Psoas muscle (tissue), 8 donors: ENCODE results near the gene KCND3. TPM values are rescaled to one million over a fixed set of nuclear protein-coding genes. Genes with fewer than 3 reads are reported as not detected.

ENCODE experiments used
- ATAC-seq, 4 donors: fragments of 200-7000 bp; cut with Tn5 transposase; one replicate each; pipeline ENCODE4 v1.9.1; 2020; ENCODE audit warnings: moderate library complexity in 3 of 4, mild to moderate bottlenecking in 2 of 4
- DNase-seq, 2 donors: peaks; one replicate each; pipeline ENCODE4 v3.0.0-alpha.2; 2020
- H3K27ac ChIP-seq: fragments of 200-600 bp; one replicate; pipeline ENCODE4 v1.8.0; 2022
- H3K27me3 ChIP-seq, 3 donors: fragments of 200-600 bp in 1 of 3; one replicate each; pipeline versions ENCODE4 v1.6.1 to v1.8.0; 2013 to 2022; ENCODE audit warnings: low read length in 2 of 3, mild to moderate bottlenecking in 2 of 3, moderate library complexity in 1 of 3; ENCODE audit not compliant: insufficient read depth in 3 of 3
- H3K36me3 ChIP-seq, 2 donors: fragments of 200-600 bp in 1 of 2; one replicate each; pipeline versions ENCODE4 v1.6.1 to v1.8.0; 2013 to 2022; ENCODE audit warnings: low read depth in 1 of 2, mild to moderate bottlenecking in 1 of 2, moderate library complexity in 1 of 2; ENCODE audit not compliant: insufficient read depth in 1 of 2
- H3K4me1 ChIP-seq: fragments of 200-600 bp; one replicate; pipeline ENCODE4 v1.8.0; 2022
- H3K4me3 ChIP-seq: fragments of 200-600 bp; one replicate; pipeline ENCODE4 v1.8.0; 2022; ENCODE audit warnings: mild to moderate bottlenecking
- H3K9me3 ChIP-seq: fragments of 200-600 bp; one replicate; pipeline ENCODE4 v1.8.0; 2022
- WGBS, 3 donors: extraction: QIAGEN DNeasy Blood & Tissue Kit; methylation state at CpG; one replicate each; pipeline versions ENCODE4 v1.1.6 to v1.1.7; 2013; 5-methylcytosine and 5-hydroxymethylcytosine counted together
- intact Hi-C, 2 donors: fragments of 100-400 bp; cut with DNase I; formaldehyde crosslinking; loops; one replicate each; pipeline versions ENCODE4 v1.11.0 to v1.14.2; 2022
- polyA plus RNA-seq, 3 donors: library from polyadenylated mRNA; stranded (reverse); fragments of 200-250 nt; gene quantifications; one replicate each; pipeline ENCODE4 v1.2.3, GENCODE V29; 2013
- total RNA-seq, 4 donors: library from RNA; stranded (reverse); fragmentation: NEBNext Ultra II Directional in 2 of 4; extraction: Animal tissue kit (Norgen Biotek cat#: 25700) in 2 of 4; gene quantifications; one replicate each; pipeline versions ENCODE4 v1.2.1 to v1.2.4, GENCODE V29; 2021 to 2023
- TF ChIP-seq, protein P1 (sequence below): fragments of 200-600 bp; IDR thresholded peaks from one replicate; pipeline ENCODE4 v1.8.0; 2022; ENCODE audit warnings: antibody characterized with exemption
- donor health status: healthy with polysubstance abuse.
- donor health status: DM: no; HTN: no; CAD: no; lungs with moderate emphysema.
- donor health status: Bipolar disorder and iron deficiency.
- donor health status: healthy.
- donor health status: DM: yes; HTN: yes; CAD: no.
- donor health status: DM: no; HTN: no; CAD: no.
- donor health status: DM: no; HTN: no; CAD: no.
- donor health status: DM: yes; HTN: yes; CAD: no.

The KCND3 gene
- total and polyA plus RNA-seq, 7 donors = 0.53 to 4.1 (median 1.3) TPM

DNA sequence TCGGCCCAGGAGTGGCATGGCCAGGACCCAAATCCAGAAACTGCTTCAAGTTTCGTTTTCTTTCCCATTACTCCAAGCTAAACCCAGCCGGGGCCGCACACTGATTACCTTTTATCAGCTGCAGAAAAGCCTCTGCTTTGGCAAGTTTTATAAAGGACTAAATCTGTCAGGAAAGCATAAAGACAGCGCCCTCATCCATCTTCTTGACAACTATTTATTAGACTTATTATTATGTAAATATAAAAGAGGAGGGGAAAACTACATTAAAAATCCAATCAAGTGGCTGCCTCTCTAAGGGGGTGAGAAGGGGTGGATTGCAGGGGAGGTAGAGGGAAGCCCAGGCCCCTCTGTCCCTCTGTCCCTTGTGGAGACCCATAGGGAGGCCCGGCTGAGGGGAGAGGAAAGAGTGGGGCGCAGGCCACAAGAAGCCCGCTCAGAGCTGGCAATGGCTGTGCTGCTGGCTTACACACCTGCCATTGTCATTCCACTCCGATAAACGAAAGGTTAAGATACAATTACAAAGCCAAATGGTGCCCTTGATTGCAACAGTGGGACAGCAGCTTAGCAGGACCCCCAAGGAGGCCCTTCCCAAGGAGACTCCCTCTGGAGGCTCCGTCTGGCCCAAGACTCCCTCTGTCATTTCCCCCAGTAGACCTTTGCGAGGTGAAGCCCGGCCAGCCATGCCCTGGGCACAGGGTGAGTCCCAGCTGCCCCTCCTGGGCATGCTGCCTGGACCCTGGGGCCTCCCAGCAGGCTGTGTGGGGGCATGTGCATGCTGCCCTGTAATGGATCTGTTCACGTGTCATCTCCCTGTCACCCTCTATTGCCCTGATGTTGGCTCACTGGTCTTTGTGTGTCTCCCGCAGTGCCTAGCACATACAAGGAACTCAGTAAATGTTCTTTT, 45.4 kb downstream of the KCND3 start:
- peak overlapping the region; percentile 85 for H3K27ac ChIP-seq

DNA sequence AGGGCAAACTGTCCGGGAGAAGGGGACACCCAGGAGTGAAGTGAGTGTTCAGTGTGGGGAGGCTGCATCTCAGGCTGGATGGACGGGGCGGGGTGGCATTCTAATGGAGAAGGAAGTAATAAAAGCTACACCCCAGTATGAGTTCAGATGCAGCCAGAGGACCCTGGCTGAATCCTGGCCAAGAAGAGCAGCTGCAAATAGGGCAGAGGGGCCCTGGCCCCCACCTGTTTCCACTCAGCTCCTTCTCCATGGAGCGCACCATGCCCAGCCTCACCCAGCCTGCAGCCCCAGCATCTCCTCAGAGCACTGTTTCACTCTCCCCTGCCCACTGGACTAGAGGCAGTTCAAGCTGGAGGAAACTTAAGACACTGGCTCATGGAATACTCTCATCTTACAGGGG, 46.4 kb downstream of the KCND3 start:
- Histone ChIP-seq H3K9me3 (no peaks in the 10 kb centered on the region), H3K27me3 (no peaks in the 10 kb centered on the region), H3K36me3 (no peaks in the 10 kb centered on the region), H3K4me3 (no peak overlapping the region), H3K27ac (no peak overlapping the region), H3K4me1 (peaks cover 22% of the 10 kb centered on the region)
- DNase-seq = no peak
- intact Hi-C loops = no loop called here
- no peak for ATAC-seq
- 70 to 83% (median 81%) methylated on average over 4 of the region's 4 CpGs for WGBS, 3 donors
- TF ChIP-seq, protein P1, sequence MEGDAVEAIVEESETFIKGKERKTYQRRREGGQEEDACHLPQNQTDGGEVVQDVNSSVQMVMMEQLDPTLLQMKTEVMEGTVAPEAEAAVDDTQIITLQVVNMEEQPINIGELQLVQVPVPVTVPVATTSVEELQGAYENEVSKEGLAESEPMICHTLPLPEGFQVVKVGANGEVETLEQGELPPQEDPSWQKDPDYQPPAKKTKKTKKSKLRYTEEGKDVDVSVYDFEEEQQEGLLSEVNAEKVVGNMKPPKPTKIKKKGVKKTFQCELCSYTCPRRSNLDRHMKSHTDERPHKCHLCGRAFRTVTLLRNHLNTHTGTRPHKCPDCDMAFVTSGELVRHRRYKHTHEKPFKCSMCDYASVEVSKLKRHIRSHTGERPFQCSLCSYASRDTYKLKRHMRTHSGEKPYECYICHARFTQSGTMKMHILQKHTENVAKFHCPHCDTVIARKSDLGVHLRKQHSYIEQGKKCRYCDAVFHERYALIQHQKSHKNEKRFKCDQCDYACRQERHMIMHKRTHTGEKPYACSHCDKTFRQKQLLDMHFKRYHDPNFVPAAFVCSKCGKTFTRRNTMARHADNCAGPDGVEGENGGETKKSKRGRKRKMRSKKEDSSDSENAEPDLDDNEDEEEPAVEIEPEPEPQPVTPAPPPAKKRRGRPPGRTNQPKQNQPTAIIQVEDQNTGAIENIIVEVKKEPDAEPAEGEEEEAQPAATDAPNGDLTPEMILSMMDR = no peak

More for the DNA sequence above, 45.4 kb downstream of the KCND3 start:
- H3K4me1 ChIP-seq = peaks cover 32% of the 10 kb centered on the region
- DNase-seq (peak; percentile 30 to 78), ATAC-seq (peak; percentile 77 to 82 (median 82))
- 37 to 57% (median 49%) methylated on average over 15 of the region's 15 CpGs for WGBS, 3 donors
- H3K27me3 ChIP-seq = no peaks in the 10 kb centered on the region
- H3K4me3 ChIP-seq = peak overlapping the region; percentile 38
- intact Hi-C loops = no loop called here
- no peaks in the 10 kb centered on the region for H3K9me3 ChIP-seq
- TF ChIP-seq, protein P1 = no peak
- H3K36me3 ChIP-seq = no peaks in the 10 kb centered on the region

DNA sequence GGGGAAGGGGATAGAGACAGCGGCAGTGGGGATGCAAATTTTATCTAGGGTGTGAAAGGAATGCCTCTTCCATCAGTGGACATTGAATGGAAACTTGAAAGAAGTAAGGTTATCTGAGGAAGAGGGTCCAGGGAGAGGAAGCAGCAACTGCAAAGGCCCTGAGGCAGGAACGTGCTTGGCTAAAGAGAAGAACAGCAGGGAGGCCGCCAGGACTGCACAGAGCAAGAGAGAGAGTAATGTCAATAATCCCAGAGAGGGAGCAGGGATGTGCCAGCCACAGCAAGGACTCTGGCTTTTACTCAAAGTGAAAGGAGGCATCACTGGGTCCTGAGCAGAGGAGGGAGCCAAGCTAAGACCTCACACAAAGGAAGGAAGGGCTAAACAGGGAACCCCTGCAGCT, 50.9 kb downstream of the KCND3 start:
- 81 to 92% (median 91%) methylated on average over 3 of the region's 3 CpGs for WGBS, 3 donors
- Histone ChIP-seq H3K27me3 (no peaks in the 10 kb centered on the region), H3K4me3 (no peak overlapping the region), H3K27ac (no peak overlapping the region), H3K9me3 (no peaks in the 10 kb centered on the region), H3K4me1 (no peaks in the 10 kb centered on the region), H3K36me3 (no peaks in the 10 kb centered on the region)
- ATAC-seq = no peak
- TF ChIP-seq, protein P1 = no peak
- no peak for DNase-seq
- intact Hi-C loops = no loop called here

GRCh38 chr1:111938123-111938522, 51.3 kb downstream of the KCND3 start:
- H3K27me3 ChIP-seq = no peaks in the 10 kb centered on the region
- H3K9me3 ChIP-seq = no peaks in the 10 kb centered on the region
- intact Hi-C loops = no loop called here
- ATAC-seq (no peak), DNase-seq (no peak)
- H3K36me3 ChIP-seq = no peaks in the 10 kb centered on the region
- no peak overlapping the region for H3K27ac ChIP-seq
- WGBS, 3 donors = 2 to 76% (median 40%) methylated on average over 1 of the region's 1 CpG
- no peaks in the 10 kb centered on the region for H3K4me1 ChIP-seq
- TF ChIP-seq, protein P1 = no peak
- H3K4me3 ChIP-seq = no peak overlapping the region
